ENCODE measurements around the gene GOLGA6L10.
"Not testable (repeated sequence)": the region's sequence is repeated elsewhere in the genome, so short reads cannot be mapped to it uniquely, and the experiment has no call there.

DNA sequence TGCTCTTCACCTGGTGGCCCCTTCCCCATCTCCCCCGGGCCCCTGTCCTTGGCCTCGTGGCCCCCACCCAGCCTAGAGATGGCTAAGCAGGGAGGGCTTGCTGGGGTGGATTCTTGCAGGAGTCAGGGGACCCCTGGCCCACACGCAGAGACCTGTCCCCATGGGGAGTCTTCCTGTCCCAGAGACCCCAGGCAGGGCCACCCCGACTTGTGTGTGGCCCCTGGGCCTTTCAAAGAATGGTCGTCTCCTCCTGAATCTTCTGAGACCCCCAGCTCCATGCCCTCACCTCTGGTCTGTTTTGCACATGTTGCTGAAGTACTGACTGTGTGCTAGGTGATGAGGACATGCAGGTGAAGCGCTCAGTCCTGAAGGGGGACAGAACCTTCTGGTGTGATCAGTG, 28.4 kb downstream of the GOLGA6L10 start:
- TF ChIP-seq, protein P1, sequence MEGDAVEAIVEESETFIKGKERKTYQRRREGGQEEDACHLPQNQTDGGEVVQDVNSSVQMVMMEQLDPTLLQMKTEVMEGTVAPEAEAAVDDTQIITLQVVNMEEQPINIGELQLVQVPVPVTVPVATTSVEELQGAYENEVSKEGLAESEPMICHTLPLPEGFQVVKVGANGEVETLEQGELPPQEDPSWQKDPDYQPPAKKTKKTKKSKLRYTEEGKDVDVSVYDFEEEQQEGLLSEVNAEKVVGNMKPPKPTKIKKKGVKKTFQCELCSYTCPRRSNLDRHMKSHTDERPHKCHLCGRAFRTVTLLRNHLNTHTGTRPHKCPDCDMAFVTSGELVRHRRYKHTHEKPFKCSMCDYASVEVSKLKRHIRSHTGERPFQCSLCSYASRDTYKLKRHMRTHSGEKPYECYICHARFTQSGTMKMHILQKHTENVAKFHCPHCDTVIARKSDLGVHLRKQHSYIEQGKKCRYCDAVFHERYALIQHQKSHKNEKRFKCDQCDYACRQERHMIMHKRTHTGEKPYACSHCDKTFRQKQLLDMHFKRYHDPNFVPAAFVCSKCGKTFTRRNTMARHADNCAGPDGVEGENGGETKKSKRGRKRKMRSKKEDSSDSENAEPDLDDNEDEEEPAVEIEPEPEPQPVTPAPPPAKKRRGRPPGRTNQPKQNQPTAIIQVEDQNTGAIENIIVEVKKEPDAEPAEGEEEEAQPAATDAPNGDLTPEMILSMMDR (conservative IDR thresholded peaks at IDR 0.05 in 1 of 2, IDR thresholded peaks at IDR 0.05 in 1 of 2; ENCODE audit: low read depth in 1 of 2, low read length in 2 of 2), result not testable (repeated sequence)
- not testable (repeated sequence) for TF ChIP-seq EZH2 (IDR thresholded peaks at IDR 0.05; ENCODE audit: low read length, missing control alignments)
